AG04450 (cell line): ENCODE data around the gene GNGT1. TPM values are rescaled to one million over a fixed set of nuclear protein-coding genes. Genes with fewer than 3 reads are reported as not detected.

ENCODE experiments used
- CTCF ChIA-PET: fragments of 300-600, 350-600 bp; formaldehyde crosslinking; extraction: SDS; loops from one replicate; lab custom pipeline; 2022; ENCODE audit warnings: antibody characterized with exemption, inconsistent platforms; lab: Charles Lee
- POLR2A ChIA-PET: fragments of 350-600 bp; formaldehyde crosslinking; extraction: SDS; loops from one replicate; lab custom pipeline; 2021; ENCODE audit warnings: antibody characterized with exemption, inconsistent platforms; lab: Yijun Ruan, JAX
- DNase-seq: peaks from one replicate; pipeline ENCODE4 v3.0.0-alpha.2; 2011; ENCODE audit warnings: low read depth, low spot score
- H3K27ac ChIP-seq: one replicate; pipeline ENCODE4 v1.5.1; 2012; ENCODE audit warnings: low read depth, low read length, control low read depth
- H3K27me3 ChIP-seq: one replicate; pipeline ENCODE4 v1.6.0; 2012; ENCODE audit warnings: low read length; ENCODE audit not compliant: control insufficient read depth, insufficient read depth
- H3K4me3 ChIP-seq: 2 replicates; pipeline ENCODE4 v1.5.1; 2011; ENCODE audit warnings: mild to moderate bottlenecking, low read depth, low read length, control low read depth
- H3K9me3 ChIP-seq: 2 replicates; pipeline ENCODE4 v1.5.1; 2012; ENCODE audit warnings: low read length; ENCODE audit not compliant: control insufficient read depth, insufficient read depth
- polyA plus RNA-seq: library from polyadenylated mRNA; depleted of rRNA; stranded (reverse); fragments of >200 nt; gene quantifications from 2 replicates; pipeline ENCODE4 v1.2.3, GENCODE V29; 2011; rRNA removed
- small RNA-seq: library from RNA; depleted of rRNA; stranded (forward); fragments of <200 nt; gene quantifications from one replicate; pipeline ENCODE3, GENCODE V24; 2012; ENCODE audit warnings: low read depth; ENCODE audit not compliant: insufficient read length
- TF ChIP-seq, protein P1 (sequence below): IDR thresholded peaks from 2 replicates; pipeline ENCODE4 v1.5.1; 2011; ENCODE audit warnings: low read depth, low read length, control low read depth, inconsistent platforms

Gene GNGT1
- polyA plus RNA-seq, 1 experiment, result not detected

DNA sequence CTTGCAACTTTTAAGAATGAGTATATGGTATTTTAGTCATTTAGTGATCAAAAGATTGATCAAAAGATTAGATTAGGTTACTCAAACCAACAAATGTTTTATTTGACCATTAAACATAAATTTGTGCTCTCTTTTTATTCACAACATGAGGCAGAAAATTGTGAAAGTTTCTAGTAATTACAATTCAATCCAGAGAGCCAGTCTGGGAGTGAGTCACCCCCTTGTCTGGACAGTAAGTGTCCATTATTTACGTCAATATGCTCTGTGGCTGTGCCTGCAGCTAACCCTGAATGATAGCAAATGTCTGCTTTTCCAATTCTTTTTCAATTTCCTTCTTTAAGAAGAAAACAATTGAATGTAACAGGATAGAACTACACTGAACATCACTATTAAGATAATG, 43.1 kb downstream of the GNGT1 start:
- CTCF ChIA-PET, result interaction anchor here (1.1 to 1.5 kb wide), 3 partner anchors 22 to 138 kb away, joined by 3 to 6 read pairs (median 5); no protein-coding TSS in a partner anchor
- Histone ChIP-seq H3K27me3 (no peaks in the 10 kb centered on the region), H3K9me3 (no peaks in the 10 kb centered on the region), H3K4me3 (no peak overlapping the region), H3K27ac (no peak overlapping the region)
- POLR2A ChIA-PET, result no interaction called here
- TF ChIP-seq, protein P1, sequence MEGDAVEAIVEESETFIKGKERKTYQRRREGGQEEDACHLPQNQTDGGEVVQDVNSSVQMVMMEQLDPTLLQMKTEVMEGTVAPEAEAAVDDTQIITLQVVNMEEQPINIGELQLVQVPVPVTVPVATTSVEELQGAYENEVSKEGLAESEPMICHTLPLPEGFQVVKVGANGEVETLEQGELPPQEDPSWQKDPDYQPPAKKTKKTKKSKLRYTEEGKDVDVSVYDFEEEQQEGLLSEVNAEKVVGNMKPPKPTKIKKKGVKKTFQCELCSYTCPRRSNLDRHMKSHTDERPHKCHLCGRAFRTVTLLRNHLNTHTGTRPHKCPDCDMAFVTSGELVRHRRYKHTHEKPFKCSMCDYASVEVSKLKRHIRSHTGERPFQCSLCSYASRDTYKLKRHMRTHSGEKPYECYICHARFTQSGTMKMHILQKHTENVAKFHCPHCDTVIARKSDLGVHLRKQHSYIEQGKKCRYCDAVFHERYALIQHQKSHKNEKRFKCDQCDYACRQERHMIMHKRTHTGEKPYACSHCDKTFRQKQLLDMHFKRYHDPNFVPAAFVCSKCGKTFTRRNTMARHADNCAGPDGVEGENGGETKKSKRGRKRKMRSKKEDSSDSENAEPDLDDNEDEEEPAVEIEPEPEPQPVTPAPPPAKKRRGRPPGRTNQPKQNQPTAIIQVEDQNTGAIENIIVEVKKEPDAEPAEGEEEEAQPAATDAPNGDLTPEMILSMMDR, result no peak
- peak; percentile 36 for DNase-seq

DNA sequence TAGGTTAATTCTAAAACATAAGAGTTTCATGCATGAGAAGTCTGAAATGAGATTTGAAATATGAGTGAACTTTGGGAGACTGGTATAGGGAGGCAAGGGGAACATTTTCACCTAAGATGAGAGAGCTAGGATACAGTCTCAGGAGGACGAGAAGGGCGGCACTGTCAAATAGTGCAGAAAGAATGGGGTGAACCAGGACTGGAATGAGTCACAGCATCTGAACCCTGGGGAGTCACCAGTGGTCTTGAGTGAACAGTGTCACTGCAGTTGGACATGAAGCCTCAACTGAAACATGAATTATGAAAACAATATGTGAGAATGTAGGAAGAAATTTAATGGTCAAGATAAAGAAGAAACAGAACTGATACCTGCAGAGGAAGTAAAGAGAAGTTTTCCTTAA, 48.9 kb downstream of the GNGT1 start:
- DNase-seq, result no peak
- no peaks in the 10 kb centered on the region for H3K9me3 ChIP-seq
- CTCF ChIA-PET, result no interaction called here
- H3K27me3 ChIP-seq, result no peaks in the 10 kb centered on the region
- TF ChIP-seq, protein P1, result no peak
- POLR2A ChIA-PET, result no interaction called here
- H3K4me3 ChIP-seq, result no peak overlapping the region
- no peak overlapping the region for H3K27ac ChIP-seq

DNA sequence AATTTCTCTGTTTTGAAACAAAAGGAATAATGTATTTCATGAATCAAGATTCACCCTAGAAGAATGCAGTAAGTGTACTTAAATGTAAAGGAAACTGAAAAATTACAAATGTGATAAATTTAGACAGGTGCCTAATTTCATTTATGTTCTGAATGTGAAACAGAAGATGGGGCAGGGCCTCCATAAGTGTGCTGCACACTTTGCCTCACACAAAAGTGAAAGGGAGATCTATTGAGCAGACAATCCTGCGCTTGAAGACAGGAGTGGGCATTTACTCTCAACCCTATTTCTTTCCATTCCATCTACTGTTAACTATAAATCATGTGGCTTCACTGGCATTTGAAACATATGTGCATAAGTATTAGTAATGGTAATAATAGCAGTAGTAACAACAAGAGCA, 51.4 kb downstream of the GNGT1 start:
- H3K9me3 ChIP-seq, result no peaks in the 10 kb centered on the region
- no peak overlapping the region for H3K4me3 ChIP-seq
- CTCF ChIA-PET, result no interaction called here
- no peak overlapping the region for H3K27ac ChIP-seq
- DNase-seq, result no peak
- TF ChIP-seq, protein P1, result no peak
- no peaks in the 10 kb centered on the region for H3K27me3 ChIP-seq
- POLR2A ChIA-PET, result no interaction called here

- Histone ChIP-seq H3K27ac (no peak overlapping the region), H3K9me3 (no peaks in the 10 kb centered on the region), H3K27me3 (no peaks in the 10 kb centered on the region), H3K4me3 (no peak overlapping the region)
- CTCF ChIA-PET, result no interaction called here
- TF ChIP-seq, protein P1, result no peak
- DNase-seq, result no peak
- POLR2A ChIA-PET, result no interaction called here
Observed at GRCh38 chr7:93958216-93958615, 51.8 kb downstream of the GNGT1 start.

- POLR2A ChIA-PET, result no interaction called here
- TF ChIP-seq, protein P1, result no peak
Observed at GRCh38 chr7:93958651-93959050, 52.3 kb downstream of the GNGT1 start.

More at GRCh38 chr7:93958651-93959050, 52.3 kb downstream of the GNGT1 start:
- Histone ChIP-seq H3K4me3 (no peak overlapping the region), H3K27me3 (no peaks in the 10 kb centered on the region), H3K27ac (no peak overlapping the region), H3K9me3 (no peaks in the 10 kb centered on the region)
- CTCF ChIA-PET, result no interaction called here
- DNase-seq, result no peak

Small RNA genes lying within 50 kb of the gene (small RNA-seq; reads per million reads assigned to genes)
- not detected for gene AC002076.2

Other genes starting within 250 kb of the GNGT1 start
- gene TFPI2, start 15.8 kb upstream of the GNGT1 start, polyA plus RNA-seq, result 27.9 and 31.0 TPM in 2 replicates
- 13.8 and 19.7 TPM in 2 replicates for gene GNG11, start 15.2 kb downstream of the GNGT1 start, polyA plus RNA-seq
- gene BET1, start 97.8 kb downstream of the GNGT1 start, polyA plus RNA-seq, result 37.3 and 53.9 TPM in 2 replicates